Ovary (tissue), 9 donors: ENCODE measurements around the gene ACLY. TPM values are rescaled to one million over a fixed set of nuclear protein-coding genes. Genes with fewer than 3 reads are reported as not detected.

Experiments used
- DNase-seq, 5 donors: peaks; one replicate each; pipeline ENCODE4 v3.0.0-alpha.2; 2019 to 2020
- H3K27ac ChIP-seq, 2 donors: fragments of 200-600 bp; one replicate each; pipeline versions ENCODE4 v1.5.1 to v1.8.0; 2019 to 2022
- H3K27me3 ChIP-seq: fragments of 200-600 bp; one replicate; pipeline ENCODE4 v1.8.0; 2022
- H3K36me3 ChIP-seq: fragments of 200-600 bp; sonication (generic); one replicate; pipeline ENCODE4 v1.5.1; 2019
- H3K4me1 ChIP-seq: one replicate; pipeline ENCODE4 v1.8.1; 2013; ENCODE audit warnings: mild to moderate bottlenecking, moderate library complexity; ENCODE audit not compliant: insufficient read depth
- H3K4me3 ChIP-seq: fragments of 200-600 bp; sonication (generic); one replicate; pipeline ENCODE4 v1.5.1; 2017
- H3K9me3 ChIP-seq, 2 donors: fragments of 200-600 bp in 1 of 2; sonication (generic) in 1 of 2; one replicate each; pipeline versions ENCODE4 v1.5.1 to v1.8.1; 2013 to 2019; ENCODE audit warnings: mild to moderate bottlenecking in 1 of 2, moderate library complexity in 1 of 2
- EP300 ChIP-seq: sonication (generic); formaldehyde crosslinking; IDR thresholded peaks from one replicate; pipeline ENCODE4 v1.6.1; 2017; ENCODE audit warnings: antibody characterized with exemption
- POLR2A ChIP-seq: fragments of 450-650 bp; IDR thresholded peaks from one replicate; pipeline ENCODE4 v1.6.1; 2017; ENCODE audit warnings: antibody characterized with exemption, mild to moderate bottlenecking, moderate library complexity
- WGBS, 3 donors: extraction: QIAGEN DNeasy Blood & Tissue Kit in 1 of 3; methylation state at CpG; one replicate each; pipeline versions ENCODE4 v1.1.5 to v1.1.7; 2013 to 2017; 5-methylcytosine and 5-hydroxymethylcytosine counted together
- intact Hi-C, 4 donors: fragments of 100-400 bp; cut with DNase I; formaldehyde crosslinking; loops; one replicate each; pipeline versions ENCODE4 v1.11.0 to v1.15.1; 2022 to 2023
- polyA plus RNA-seq, 2 donors: library from polyadenylated mRNA; stranded (reverse); fragments of 200-250 nt in 1 of 2; fragments of 350-450 nt in 1 of 2; fragmentation: Illumina TruSeq in 1 of 2; extraction: RNeasy Lipid Tissue Mini Kit (QIAGEN cat#74804) in 1 of 2; gene quantifications; one replicate each; pipeline ENCODE4 v1.2.3, GENCODE V29; 2013 to 2014
- total RNA-seq, 7 donors: library from RNA; depleted of rRNA in 2 of 7; stranded (reverse); fragments of >200 nt in 2 of 7; fragmentation: NEBNext Ultra II Directional in 3 of 7; extraction: Animal tissue kit (Norgen Biotek cat#: 25700) in 3 of 7; gene quantifications; one replicate each; pipeline versions ENCODE4 v1.1.0 to v1.2.4, GENCODE V29; 2016 to 2023
- TF ChIP-seq, protein P1 (sequence below), 3 donors: fragments of 450-650 bp in 2 of 3; fragments of 200-600 bp in 1 of 3; IDR thresholded peaks; one replicate each; pipeline versions ENCODE4 v1.5.1 to v1.8.0; 2016 to 2022; ENCODE audit warnings: antibody characterized with exemption in 3 of 3, mild to moderate bottlenecking in 1 of 3
- donor health status: DM: no; HTN: no; CAD: no; lungs with moderate emphysema.
- donor health status: DM: no; HTN: no; CAD: no.
- donor health status: Bipolar disorder and iron deficiency.
- donor health status: DM: yes; HTN: yes; CAD: no.
- donor health status: DM: no; HTN: no; CAD: no.
- donor health status: DM: yes; HTN: yes; CAD: no.

ACLY gene
- total and polyA plus RNA-seq, 9 donors = 23.6 to 119 (median 53.4) TPM

GRCh38 chr17:41965694-41966462 is 47.1 kb upstream of the ACLY start:
- Histone ChIP-seq H3K27ac (peak overlapping the region; percentile 0 to 70), H3K4me1 (peaks cover 7% of the 10 kb centered on the region), H3K9me3 (no peaks in the 10 kb centered on the region), H3K27me3 (no peaks in the 10 kb centered on the region), H3K36me3 (no peaks in the 10 kb centered on the region), H3K4me3 (peak overlapping the region; percentile 95)
- no peak for TF ChIP-seq EP300
- TF ChIP-seq, protein P1, sequence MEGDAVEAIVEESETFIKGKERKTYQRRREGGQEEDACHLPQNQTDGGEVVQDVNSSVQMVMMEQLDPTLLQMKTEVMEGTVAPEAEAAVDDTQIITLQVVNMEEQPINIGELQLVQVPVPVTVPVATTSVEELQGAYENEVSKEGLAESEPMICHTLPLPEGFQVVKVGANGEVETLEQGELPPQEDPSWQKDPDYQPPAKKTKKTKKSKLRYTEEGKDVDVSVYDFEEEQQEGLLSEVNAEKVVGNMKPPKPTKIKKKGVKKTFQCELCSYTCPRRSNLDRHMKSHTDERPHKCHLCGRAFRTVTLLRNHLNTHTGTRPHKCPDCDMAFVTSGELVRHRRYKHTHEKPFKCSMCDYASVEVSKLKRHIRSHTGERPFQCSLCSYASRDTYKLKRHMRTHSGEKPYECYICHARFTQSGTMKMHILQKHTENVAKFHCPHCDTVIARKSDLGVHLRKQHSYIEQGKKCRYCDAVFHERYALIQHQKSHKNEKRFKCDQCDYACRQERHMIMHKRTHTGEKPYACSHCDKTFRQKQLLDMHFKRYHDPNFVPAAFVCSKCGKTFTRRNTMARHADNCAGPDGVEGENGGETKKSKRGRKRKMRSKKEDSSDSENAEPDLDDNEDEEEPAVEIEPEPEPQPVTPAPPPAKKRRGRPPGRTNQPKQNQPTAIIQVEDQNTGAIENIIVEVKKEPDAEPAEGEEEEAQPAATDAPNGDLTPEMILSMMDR (IDR thresholded peaks at IDR 0.05) = no peak
- no peak for TF ChIP-seq POLR2A
- 3 to 7% (median 4%) methylated on average over 18 of the region's 18 CpGs for WGBS, 3 donors
- peak; percentile 58 to 68 (median 62) for DNase-seq
- intact Hi-C loops = loop anchor here in 3 of 4 donors (5.0 to 10.0 kb wide), 3 partner anchors 51 to 149 kb away; partner anchors contain the start of genes DHX58 (in 1 of the 3) and DNAJC7 (in 1 of the 3)

- no peaks in the 10 kb centered on the region for H3K9me3 ChIP-seq
- no peaks in the 10 kb centered on the region for H3K36me3 ChIP-seq
- no peak overlapping the region for H3K4me3 ChIP-seq
- H3K27ac ChIP-seq = no peak overlapping the region
- DNase-seq = peak; percentile 75 to 88 (median 84)
- H3K27me3 ChIP-seq = no peaks in the 10 kb centered on the region
- H3K4me1 ChIP-seq = peaks cover 9% of the 10 kb centered on the region
- TF ChIP-seq, protein P1 (IDR thresholded peaks at IDR 0.05) = peak; percentile 56 to 87 (median 77)
- TF ChIP-seq EP300 = no peak
- TF ChIP-seq POLR2A = no peak
- 16 to 22% (median 19%) methylated on average over 9 of the region's 9 CpGs for WGBS, 3 donors
- intact Hi-C loops = loop anchor here (2.0 to 10.0 kb wide), 3 partner anchors 152 to 154 kb away; partner anchors contain the start of gene DHX58 (in 1 of the 4)
Observed at GRCh38 chr17:41962768-41963434, 44.1 kb upstream of the ACLY start.

DNA sequence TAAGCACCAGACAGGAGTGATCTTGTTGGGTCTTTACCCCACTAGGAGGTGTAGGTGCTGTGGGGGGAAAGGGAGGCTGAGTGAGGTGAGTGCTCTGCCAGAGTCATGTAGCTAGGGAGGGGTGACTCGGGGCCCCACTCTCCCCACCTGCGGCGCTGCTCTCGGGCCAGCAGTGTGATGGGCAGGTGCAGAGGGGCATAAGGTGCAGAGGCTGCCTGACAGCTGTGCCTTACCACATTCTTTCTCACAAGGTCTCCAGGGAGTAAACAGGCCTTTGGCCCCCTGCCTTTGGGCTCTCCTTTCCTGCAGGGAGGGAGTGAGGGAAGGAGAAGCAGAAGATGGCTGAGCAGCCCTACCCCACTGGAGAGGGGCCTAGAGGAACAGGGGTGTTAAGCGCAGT is 43.4 kb upstream of the ACLY start:
- TF ChIP-seq, protein P1 (IDR thresholded peaks at IDR 0.05) = no peak
- TF ChIP-seq EP300 = no peak
- no peak for TF ChIP-seq POLR2A
- no peaks in the 10 kb centered on the region for H3K36me3 ChIP-seq
- no peaks in the 10 kb centered on the region for H3K27me3 ChIP-seq
- H3K9me3 ChIP-seq = no peaks in the 10 kb centered on the region
- WGBS, 3 donors = 57 to 75% (median 69%) methylated on average over 5 of the region's 5 CpGs
- no peak for DNase-seq
- peaks cover 6% of the 10 kb centered on the region for H3K4me1 ChIP-seq
- intact Hi-C loops = loop anchor here (2.0 to 10.0 kb wide), 3 partner anchors 153 to 155 kb away; partner anchors contain the start of gene DHX58 (in 1 of the 4)
- H3K4me3 ChIP-seq = no peak overlapping the region
- no peak overlapping the region for H3K27ac ChIP-seq

- Histone ChIP-seq H3K27me3 (no peaks in the 10 kb centered on the region), H3K4me3 (no peak overlapping the region), H3K36me3 (no peaks in the 10 kb centered on the region), H3K27ac (no peak overlapping the region), H3K9me3 (no peaks in the 10 kb centered on the region), H3K4me1 (peaks cover 2% of the 10 kb centered on the region)
- intact Hi-C loops = loop anchor here in 3 of 4 donors (5.0 to 10.0 kb wide), 2 partner anchors 155 to 158 kb away; partner anchors contain the start of gene DHX58 (in 1 of the 3)
- TF ChIP-seq POLR2A = no peak
- TF ChIP-seq, protein P1 (IDR thresholded peaks at IDR 0.05) = peak in 1 of 3 donors; percentile 20
- DNase-seq = peak in 2 of 5 donors; percentile 39 to 49
- WGBS, 3 donors = 33 to 40% (median 36%) methylated on average over 17 of the region's 17 CpGs
Observed at GRCh38 chr17:41959336-41960095, 40.8 kb upstream of the ACLY start.
